DMS79 (cell line): ENCODE measurements around the gene TNMD.

Experiments
- DNase-seq: peaks from one replicate; lab custom pipeline; 2025; lab: John Stamatoyannopoulos, UW

Gene TNMD

GRCh38 chrX:100643956-100644860, 59.5 kb downstream of the TNMD start, which contains the start of gene SRPX2:
SRPX2 (plus strand) TSS chrX:100644199; CDS start chrX:100646323, 2,124 bp downstream.
- no peak for DNase-seq

DNA sequence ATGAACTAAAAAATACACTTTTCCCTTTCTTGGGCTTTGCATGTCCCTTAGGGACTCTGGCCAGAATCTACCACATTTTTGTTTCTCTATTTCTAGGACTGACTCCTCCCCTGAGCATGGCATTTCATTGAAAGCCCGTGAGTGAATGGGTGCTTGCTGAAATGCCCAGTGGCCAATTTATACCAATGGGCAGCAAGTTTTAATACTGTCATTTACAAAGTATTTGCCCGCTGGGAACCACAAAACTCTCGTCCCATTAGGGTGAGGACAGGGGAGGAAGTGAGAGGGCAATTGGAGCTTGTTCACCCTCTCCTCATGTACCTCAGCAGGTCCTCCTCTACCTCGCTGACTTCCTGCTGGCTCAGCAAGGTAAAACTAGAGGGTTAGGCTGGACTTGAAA, 60.4 kb downstream of the TNMD start:
- DNase-seq = no peak

- DNase-seq = no peak
Measured at GRCh38 chrX:100647095-100647494, 62.4 kb downstream of the TNMD start.

DNA sequence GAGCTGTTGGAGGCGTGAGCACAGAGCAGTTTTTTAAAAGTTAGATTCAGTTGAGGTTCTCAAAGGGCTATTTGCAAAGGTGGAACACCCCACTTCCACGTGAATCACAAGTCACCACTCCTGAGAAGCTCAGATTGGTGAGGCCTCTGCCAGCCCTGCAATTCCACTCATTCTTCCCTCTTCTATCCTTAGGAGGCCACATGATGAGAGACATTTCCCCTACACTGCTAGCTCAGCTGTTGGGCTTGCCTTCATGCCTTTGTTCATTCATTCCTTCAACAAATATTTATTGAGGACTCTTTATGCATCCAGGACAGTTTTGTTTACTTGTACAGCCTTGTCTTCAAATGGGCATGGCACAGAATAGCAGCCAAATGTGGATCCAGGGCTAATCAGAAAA, 63.0 kb downstream of the TNMD start:
- DNase-seq = no peak

DNA sequence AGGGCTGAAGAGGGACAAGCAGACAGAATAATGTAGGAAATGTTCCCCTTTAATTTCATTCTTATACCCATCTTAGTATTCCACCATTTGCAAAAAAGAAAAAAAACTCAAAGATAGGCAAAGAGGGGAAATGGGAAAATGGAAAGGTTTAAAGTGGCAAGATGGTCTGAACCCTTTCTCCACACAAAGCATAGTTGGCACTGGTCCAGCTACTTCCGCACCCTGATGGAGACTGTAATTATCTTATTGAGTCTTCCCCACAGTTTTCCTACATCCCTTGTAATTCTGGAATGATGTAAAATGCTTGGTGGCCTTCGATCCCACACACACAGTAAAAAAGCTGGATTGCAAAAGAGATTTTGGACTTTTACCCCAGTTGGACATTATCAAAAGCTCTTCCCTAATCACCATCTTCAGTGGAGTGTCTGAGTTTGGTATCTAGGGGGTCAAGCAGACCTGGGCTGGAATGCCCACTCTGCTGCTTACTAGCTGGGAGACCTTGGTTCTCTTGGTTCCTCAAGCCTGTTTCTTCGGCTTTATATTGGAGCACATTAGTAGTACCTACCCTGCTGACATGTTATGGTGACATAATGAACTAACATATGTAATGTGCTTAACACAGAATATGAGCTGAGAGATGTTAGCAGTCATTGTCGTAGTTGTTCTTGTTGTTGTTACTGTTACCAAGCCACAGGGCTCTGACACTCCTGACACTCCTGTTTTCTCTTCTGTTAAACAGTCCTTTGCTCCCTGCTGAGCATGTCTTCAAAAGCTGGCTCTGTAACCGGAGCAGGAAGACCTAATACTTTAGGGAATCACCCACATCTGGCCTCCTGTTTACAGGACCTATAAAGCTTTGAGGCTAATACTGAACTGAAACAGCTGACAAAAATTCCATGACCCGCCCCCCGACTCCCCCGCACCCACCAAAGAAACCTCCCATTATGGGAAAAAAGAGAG, 64.0 kb downstream of the TNMD start:
- DNase-seq = no peak
